ENCODE data around the gene HS1BP3.

GRCh38 chr2:20643826-20644225 is 7.1 kb downstream of the HS1BP3 start:
- no peak for TF ChIP-seq CTCF (IDR thresholded peaks at IDR 0.05 in 4 of 5, conservative IDR thresholded peaks at IDR 0.05 in 1 of 5)
- TF ChIP-seq POLR2A (IDR thresholded peaks at IDR 0.05) = no peak

All from gastrocnemius medialis (tissue), 4 donors.